OCI-LY7 (cell line): ENCODE measurements around the gene MYL5. TPM values are rescaled to one million over a fixed set of nuclear protein-coding genes. Genes with fewer than 3 reads are reported as not detected.

ENCODE experiments used
- BruUV-seq: library from RNA; stranded (reverse); fragments of 400-500 nt; replicated peaks from 2 replicates; lab custom pipeline; 2021; lab: Mats Ljungman, UMichigan
- CTCF ChIA-PET: fragments of 300-600 bp; sonication (Branson Sonifier 250); formaldehyde crosslinking; loops from one replicate; lab custom pipeline; 2022; ENCODE audit warnings: antibody characterized with exemption; ENCODE audit not compliant: unreplicated experiment; lab: Charles Lee
- POLR2A ChIA-PET: fragments of 300-600 bp; sonication (Branson Sonifier 250); formaldehyde crosslinking; loops from one replicate; lab custom pipeline; 2022; ENCODE audit warnings: antibody characterized with exemption; lab: Charles Lee
- DNase-seq: peaks from one replicate; pipeline ENCODE4 v3.0.0-alpha.2; 2015; ENCODE audit warnings: low spot score
- H2AFZ ChIP-seq: fragments of 200-600 bp; sonication (generic), shearing (Covaris generic); 2 replicates; pipeline ENCODE4 v1.6.1; 2014; ENCODE audit warnings: mild to moderate bottlenecking, antibody characterized with exemption, low read length, moderate library complexity
- H3K27ac ChIP-seq: fragments of 200-600 bp; sonication (generic); 2 replicates; pipeline ENCODE4 v1.5.1; 2014; ENCODE audit warnings: mixed run types, low read depth, mild to moderate bottlenecking, moderate library complexity, low read length, inconsistent platforms; ENCODE audit not compliant: poor library complexity, severe bottlenecking
- H3K36me3 ChIP-seq: fragments of 200-600 bp; sonication (generic); 2 replicates; pipeline ENCODE4 v1.6.1; 2014; ENCODE audit warnings: mild to moderate bottlenecking, antibody characterized with exemption, low read length, moderate library complexity, mixed read lengths; ENCODE audit not compliant: insufficient read depth
- H3K4me1 ChIP-seq: fragments of 200-600 bp; sonication (generic); 2 replicates; pipeline ENCODE4 v1.5.1; 2014; ENCODE audit warnings: mild to moderate bottlenecking, low read length; ENCODE audit not compliant: insufficient read depth, poor library complexity, severe bottlenecking
- H3K4me2 ChIP-seq: fragments of 200-600 bp; sonication (generic); 2 replicates; pipeline ENCODE4 v1.6.1; 2014; ENCODE audit warnings: mild to moderate bottlenecking, low read length
- H3K4me3 ChIP-seq: fragments of 200-600 bp; sonication (generic); 2 replicates; pipeline ENCODE4 v1.5.1; 2014; ENCODE audit warnings: mild to moderate bottlenecking, low read depth, low read length; ENCODE audit not compliant: poor library complexity, severe bottlenecking
- H3K79me2 ChIP-seq: fragments of 200-600 bp; sonication (generic); 2 replicates; pipeline ENCODE4 v1.6.1; 2016; ENCODE audit warnings: low read depth, mild to moderate bottlenecking, low read length, moderate library complexity, mixed read lengths; ENCODE audit not compliant: insufficient read depth
- H3K9me2 ChIP-seq: fragments of 200-600 bp; sonication (generic); 2 replicates; pipeline ENCODE4 v1.6.1; 2016; ENCODE audit warnings: mild to moderate bottlenecking, low read length, mixed read lengths; ENCODE audit not compliant: insufficient read depth
- H3K9me3 ChIP-seq: fragments of 200-600 bp; sonication (generic); 2 replicates; pipeline ENCODE4 v1.6.1; 2014; ENCODE audit warnings: mild to moderate bottlenecking, mixed run types, low read length, mixed read lengths
- H4K20me1 ChIP-seq: fragments of 200-600 bp; sonication (generic); 2 replicates; pipeline ENCODE4 v1.6.1; 2014; ENCODE audit warnings: mild to moderate bottlenecking, antibody characterized with exemption, low read length, moderate library complexity, mixed read lengths; ENCODE audit not compliant: insufficient read depth
- EZH2phosphoT487 ChIP-seq: fragments of 200-600 bp; sonication (generic); IDR thresholded peaks from 2 replicates; pipeline ENCODE4 v1.6.1; 2018; ENCODE audit warnings: low read depth, borderline replicate concordance, mild to moderate bottlenecking, mixed run types, antibody characterized with exemption, low read length, moderate library complexity, mixed read lengths
- intact Hi-C: fragments of 100-400 bp; cut with micrococcal nuclease; formaldehyde crosslinking; loops from one replicate; pipeline ENCODE4 v1.10.0; 2022; ENCODE audit not compliant: unreplicated experiment
- total RNA-seq, 2 experiments: library from RNA; depleted of rRNA in 1 of 2; stranded (reverse); fragments of >200 nt in 1 of 2; shearing (Covaris generic) in 1 of 2; gene quantifications; 2 replicates each; pipeline ENCODE4 v1.2.3, GENCODE V29; 2014 to 2022
- TF ChIP-seq, protein P1 (sequence below): fragments of 200-600 bp; sonication (generic); conservative IDR thresholded peaks from 2 replicates; pipeline ENCODE4 v1.5.1; 2014; ENCODE audit warnings: mild to moderate bottlenecking, antibody characterized with exemption, low read length, moderate library complexity, mixed read lengths

The MYL5 gene
- total RNA-seq, 2 experiments from 2014 or later, result 24.4 to 62.2 TPM

- TF ChIP-seq, protein P1, sequence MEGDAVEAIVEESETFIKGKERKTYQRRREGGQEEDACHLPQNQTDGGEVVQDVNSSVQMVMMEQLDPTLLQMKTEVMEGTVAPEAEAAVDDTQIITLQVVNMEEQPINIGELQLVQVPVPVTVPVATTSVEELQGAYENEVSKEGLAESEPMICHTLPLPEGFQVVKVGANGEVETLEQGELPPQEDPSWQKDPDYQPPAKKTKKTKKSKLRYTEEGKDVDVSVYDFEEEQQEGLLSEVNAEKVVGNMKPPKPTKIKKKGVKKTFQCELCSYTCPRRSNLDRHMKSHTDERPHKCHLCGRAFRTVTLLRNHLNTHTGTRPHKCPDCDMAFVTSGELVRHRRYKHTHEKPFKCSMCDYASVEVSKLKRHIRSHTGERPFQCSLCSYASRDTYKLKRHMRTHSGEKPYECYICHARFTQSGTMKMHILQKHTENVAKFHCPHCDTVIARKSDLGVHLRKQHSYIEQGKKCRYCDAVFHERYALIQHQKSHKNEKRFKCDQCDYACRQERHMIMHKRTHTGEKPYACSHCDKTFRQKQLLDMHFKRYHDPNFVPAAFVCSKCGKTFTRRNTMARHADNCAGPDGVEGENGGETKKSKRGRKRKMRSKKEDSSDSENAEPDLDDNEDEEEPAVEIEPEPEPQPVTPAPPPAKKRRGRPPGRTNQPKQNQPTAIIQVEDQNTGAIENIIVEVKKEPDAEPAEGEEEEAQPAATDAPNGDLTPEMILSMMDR, result no peak
- no peak for TF ChIP-seq EZH2phosphoT487
- no peaks in the 10 kb centered on the region for H3K4me1 ChIP-seq
- POLR2A ChIA-PET, result no interaction called here
These were observed 14.5 kb upstream of the MYL5 start for GRCh38 chr4:659851-660250.

GRCh38 chr4:660401-660800 lies 13.9 kb upstream of the MYL5 start:
- Histone ChIP-seq H3K9me2 (no peaks in the 10 kb centered on the region), H3K79me2 (no peaks in the 10 kb centered on the region), H3K4me2 (no peak overlapping the region), H2AFZ (no peak overlapping the region), H4K20me1 (no peaks in the 10 kb centered on the region), H3K4me1 (no peaks in the 10 kb centered on the region), H3K36me3 (no peaks in the 10 kb centered on the region), H3K4me3 (no peak overlapping the region), H3K9me3 (no peaks in the 10 kb centered on the region), H3K27ac (no peak overlapping the region)
- BruUV-seq, result no TSS peak
- CTCF ChIA-PET, result no interaction called here
- TF ChIP-seq EZH2phosphoT487, result no peak
- TF ChIP-seq, protein P1, result no peak
- intact Hi-C loops, result no loop called here
- POLR2A ChIA-PET, result no interaction called here
- no peak for DNase-seq

More at GRCh38 chr4:659851-660250, 14.5 kb upstream of the MYL5 start:
- Histone ChIP-seq H3K9me2 (no peaks in the 10 kb centered on the region), H3K4me3 (no peak overlapping the region), H3K27ac (no peak overlapping the region), H3K9me3 (no peaks in the 10 kb centered on the region), H3K4me2 (no peak overlapping the region), H3K36me3 (no peaks in the 10 kb centered on the region), H3K79me2 (no peaks in the 10 kb centered on the region), H4K20me1 (no peaks in the 10 kb centered on the region), H2AFZ (no peak overlapping the region)
- intact Hi-C loops, result no loop called here
- DNase-seq, result no peak
- CTCF ChIA-PET, result no interaction called here
- no TSS peak for BruUV-seq

DNA sequence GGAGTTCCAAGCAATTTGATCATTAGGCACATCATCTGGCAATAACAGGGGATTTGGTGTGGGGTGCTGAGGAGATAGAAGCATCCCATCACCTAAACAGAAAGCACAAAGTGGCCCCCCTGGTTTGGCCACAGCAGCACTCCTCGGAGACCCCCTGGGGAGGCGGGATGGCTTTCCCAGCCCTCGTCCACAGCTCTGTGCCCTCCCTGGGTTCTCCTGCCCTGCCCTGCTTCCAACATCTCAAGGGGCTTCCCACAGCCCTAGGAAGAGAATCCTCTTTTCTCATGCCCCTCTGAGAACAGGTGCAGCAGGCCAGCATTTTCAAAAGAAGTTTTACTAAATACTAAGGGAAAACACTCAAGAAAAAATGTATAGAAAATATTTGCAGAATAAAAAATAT lies 13.1 kb upstream of the MYL5 start:
- Histone ChIP-seq H3K36me3 (no peaks in the 10 kb centered on the region), H3K4me1 (no peaks in the 10 kb centered on the region), H3K79me2 (no peaks in the 10 kb centered on the region), H3K4me3 (no peak overlapping the region), H2AFZ (no peak overlapping the region), H3K27ac (no peak overlapping the region), H4K20me1 (no peaks in the 10 kb centered on the region), H3K4me2 (no peak overlapping the region), H3K9me2 (no peaks in the 10 kb centered on the region), H3K9me3 (no peaks in the 10 kb centered on the region)
- CTCF ChIA-PET, result no interaction called here
- intact Hi-C loops, result no loop called here
- POLR2A ChIA-PET, result interaction anchor here (0.5 kb wide), 1 partner anchor 255 kb away, joined by 3 read pairs; no protein-coding TSS in a partner anchor
- TF ChIP-seq, protein P1, result no peak
- TF ChIP-seq EZH2phosphoT487, result no peak
- no TSS peak for BruUV-seq
- DNase-seq, result no peak
